IMR-90 (cell line): ENCODE measurements around the gene TMEM213. TPM values are rescaled to one million over a fixed set of nuclear protein-coding genes. Genes with fewer than 3 reads are reported as not detected.

Source experiments
- ATAC-seq: fragments of 200-7000 bp; cut with Tn5 transposase; 2 replicates; pipeline ENCODE4 v1.9.1; 2020; ENCODE audit warnings: low read depth, mild to moderate bottlenecking, moderate library complexity
- BruUV-seq: library from RNA; stranded (reverse); fragments of 400-500 nt; replicated peaks from 2 replicates; lab custom pipeline; 2021; lab: Mats Ljungman, UMichigan
- CTCF ChIA-PET: fragments of 300-600 bp; formaldehyde crosslinking; extraction: SDS; loops from one replicate; lab custom pipeline; 2021; ENCODE audit warnings: antibody characterized with exemption; lab: Yijun Ruan, JAX
- POLR2A ChIA-PET: fragments of 300-600 bp; sonication (Branson Sonifier 250); formaldehyde crosslinking; loops from one replicate; lab custom pipeline; 2022; ENCODE audit warnings: antibody characterized with exemption; ENCODE audit not compliant: unreplicated experiment; lab: Charles Lee
- DNase-seq: peaks from one replicate; pipeline ENCODE4 v3.0.0; 2013
- H2AFZ ChIP-seq: replicated peaks from 2 replicates; pipeline ENCODE3; 2013; ENCODE audit warnings: low read length, mild to moderate bottlenecking; ENCODE audit not compliant: poor library complexity
- H2AK5ac ChIP-seq: 2 replicates; pipeline ENCODE4 v1.6.1; 2013; ENCODE audit warnings: low read depth, low read length, inconsistent platforms
- H2AK9ac ChIP-seq: replicated peaks from 2 replicates; pipeline ENCODE3; 2013; ENCODE audit warnings: mild to moderate bottlenecking, low read depth, low read length, moderate library complexity; ENCODE audit not compliant: poor library complexity
- H2BK120ac ChIP-seq: 2 replicates; pipeline ENCODE4 v1.6.1; 2013; ENCODE audit warnings: low read depth, low read length, inconsistent platforms
- H2BK15ac ChIP-seq: 3 replicates; pipeline ENCODE4 v1.6.1; 2013; ENCODE audit warnings: low read depth, low read length, inconsistent platforms
- H2BK20ac ChIP-seq: 2 replicates; pipeline ENCODE4 v1.6.1; 2013; ENCODE audit warnings: low read depth, mild to moderate bottlenecking, inconsistent platforms, low read length, moderate library complexity
- H2BK5ac ChIP-seq: 2 replicates; pipeline ENCODE4 v1.6.1; 2013; ENCODE audit warnings: mild to moderate bottlenecking, low read depth, low read length, inconsistent platforms; ENCODE audit not compliant: poor library complexity, severe bottlenecking
- H3K14ac ChIP-seq: replicated peaks from 2 replicates; pipeline ENCODE4 v1.6.1; 2013; ENCODE audit warnings: low read depth, low read length, inconsistent platforms
- H3K18ac ChIP-seq: 2 replicates; pipeline ENCODE4 v1.6.1; 2013; ENCODE audit warnings: low read depth, low read length, control low read depth
- H3K23ac ChIP-seq: 2 replicates; pipeline ENCODE4 v1.6.1; 2013; ENCODE audit warnings: low read depth, low read length, inconsistent platforms
- H3K27ac ChIP-seq: 2 replicates; pipeline ENCODE4 v1.5.1; 2013; ENCODE audit warnings: mild to moderate bottlenecking, control low read depth, low read length; ENCODE audit not compliant: insufficient read depth
- H3K27me3 ChIP-seq: 2 replicates; pipeline ENCODE4 v1.6.1; 2013; ENCODE audit warnings: low read length; ENCODE audit not compliant: control insufficient read depth, insufficient read depth
- H3K36me3 ChIP-seq: 2 replicates; pipeline ENCODE4 v1.6.1; 2013; ENCODE audit warnings: low read length, mixed read lengths; ENCODE audit not compliant: control insufficient read depth, insufficient read depth
- H3K4ac ChIP-seq: 2 replicates; pipeline ENCODE4 v1.6.1; 2013; ENCODE audit warnings: low read depth, low read length, inconsistent platforms
- H3K4me1 ChIP-seq: 2 replicates; pipeline ENCODE4 v1.6.1; 2013; ENCODE audit warnings: low read length, mixed read lengths; ENCODE audit not compliant: control insufficient read depth, insufficient read depth
- H3K4me2 ChIP-seq: 2 replicates; pipeline ENCODE4 v1.6.1; 2013; ENCODE audit warnings: low read depth, mild to moderate bottlenecking, control low read depth, low read length, moderate library complexity
- H3K4me3 ChIP-seq: 2 replicates; pipeline ENCODE4 v1.5.1; 2013; ENCODE audit warnings: low read depth, mild to moderate bottlenecking, control low read depth, low read length, moderate library complexity; ENCODE audit not compliant: insufficient read depth
- H3K56ac ChIP-seq: 2 replicates; pipeline ENCODE4 v1.6.1; 2013; ENCODE audit warnings: low read length, inconsistent platforms; ENCODE audit not compliant: insufficient read depth; ENCODE audit errors: extremely low read depth
- H3K79me1 ChIP-seq, 2 experiments: 2 replicates each; pipeline ENCODE4 v1.6.1; 2013; ENCODE audit warnings: low read length in 2 of 2, inconsistent platforms in 1 of 2, low read depth in 1 of 2
- H3K9ac ChIP-seq: 2 replicates; pipeline ENCODE4 v1.6.1; 2013; ENCODE audit warnings: low read depth, low read length, control low read depth
- H3K9me1 ChIP-seq: 2 replicates; pipeline ENCODE4 v1.6.1; 2013; ENCODE audit warnings: low read length, inconsistent platforms; ENCODE audit not compliant: insufficient read depth
- H3K9me3 ChIP-seq: 2 replicates; pipeline ENCODE4 v1.6.1; 2013; ENCODE audit warnings: low read length; ENCODE audit not compliant: control insufficient read depth, insufficient read depth
- H4K20me1 ChIP-seq: 2 replicates; pipeline ENCODE4 v1.6.1; 2013; ENCODE audit warnings: low read length, inconsistent platforms; ENCODE audit not compliant: insufficient read depth
- H4K5ac ChIP-seq: 2 replicates; pipeline ENCODE4 v1.6.1; 2013; ENCODE audit warnings: mild to moderate bottlenecking, low read depth, low read length, control low read depth
- H4K8ac ChIP-seq, 2 experiments: 2 replicates each; pipeline ENCODE4 v1.6.1; 2013; ENCODE audit warnings: low read depth in 2 of 2, low read length in 2 of 2, control low read depth in 1 of 2, inconsistent platforms in 1 of 2
- H4K91ac ChIP-seq: 2 replicates; pipeline ENCODE4 v1.6.1; 2013; ENCODE audit warnings: low read depth, low read length, inconsistent platforms; ENCODE audit not compliant: insufficient read depth
- BHLHE40 ChIP-seq: fragments of 150-350 bp; IDR thresholded peaks from 2 replicates; pipeline ENCODE4 v1.6.1; 2016; ENCODE audit warnings: mild to moderate bottlenecking, low read depth, low read length
- CHD1 ChIP-seq: IDR thresholded peaks from 2 replicates; pipeline ENCODE4 v1.6.1; 2012; ENCODE audit warnings: low read depth, low read length, improper control_type of control experiment
- MAFK ChIP-seq: IDR thresholded peaks from 2 replicates; pipeline ENCODE4 v1.6.1; 2012; ENCODE audit warnings: low read depth, low read length, improper control_type of control experiment
- POLR2A ChIP-seq: IDR thresholded peaks from 2 replicates; pipeline ENCODE4 v1.6.1; 2012; ENCODE audit warnings: mild to moderate bottlenecking, low read depth, low read length
- RFX5 ChIP-seq: IDR thresholded peaks from 2 replicates; pipeline ENCODE4 v1.8.0; 2012; ENCODE audit warnings: low read depth, mild to moderate bottlenecking, low read length, moderate library complexity
- USF2 ChIP-seq: fragments of 150-350 bp; IDR thresholded peaks from 2 replicates; pipeline ENCODE4 v1.6.1; 2017; ENCODE audit warnings: mild to moderate bottlenecking, antibody characterized with exemption, low read length, low read depth
- WGBS, 2 experiments: methylation state at CpG; one replicate each; pipeline versions ENCODE4 v1.1.5 to v1.1.7; 2013; ENCODE audit warnings: missing lambda C conversion rate in 2 of 2; ENCODE audit not compliant: insufficient read length in 1 of 2; ENCODE audit errors: extremely low coverage in 2 of 2; 5-methylcytosine and 5-hydroxymethylcytosine counted together
- dilution Hi-C: fragments of 300-500 bp; cut with HindIII; formaldehyde crosslinking; loops from one replicate; pipeline ENCODE4 v1.14.3; 2018; ENCODE audit warnings: low sequenced_read_pairs; ENCODE audit not compliant: unreplicated experiment
- in situ Hi-C: fragments of 300-500 bp; cut with MboI; formaldehyde crosslinking; loops from 3 replicates; pipeline ENCODE4 v1.14.3; 2019; ENCODE audit warnings: low sequenced_read_pairs, inconsistent platforms, mixed read lengths
- intact Hi-C: fragments of 100-400 bp; cut with micrococcal nuclease; formaldehyde crosslinking; loops from 2 replicates; pipeline ENCODE4 v1.10.0; 2022
- polyA plus RNA-seq, 3 experiments: library from polyadenylated mRNA; depleted of rRNA; stranded (reverse); fragments of >200 nt; gene quantifications; 2 replicates each; pipeline ENCODE4 v1.2.3, GENCODE V29; 2012; ENCODE audit warnings: low replicate concordance in 1 of 3
- total RNA-seq: library from RNA; depleted of rRNA; stranded (reverse); fragments of >200 nt; gene quantifications from 2 replicates; pipeline ENCODE4 v1.2.3, GENCODE V29; 2012

The TMEM213 gene
- total and polyA plus RNA-seq, 2 of the 4 experiments (the other 2 are of a cell fraction) = not detected

DNA sequence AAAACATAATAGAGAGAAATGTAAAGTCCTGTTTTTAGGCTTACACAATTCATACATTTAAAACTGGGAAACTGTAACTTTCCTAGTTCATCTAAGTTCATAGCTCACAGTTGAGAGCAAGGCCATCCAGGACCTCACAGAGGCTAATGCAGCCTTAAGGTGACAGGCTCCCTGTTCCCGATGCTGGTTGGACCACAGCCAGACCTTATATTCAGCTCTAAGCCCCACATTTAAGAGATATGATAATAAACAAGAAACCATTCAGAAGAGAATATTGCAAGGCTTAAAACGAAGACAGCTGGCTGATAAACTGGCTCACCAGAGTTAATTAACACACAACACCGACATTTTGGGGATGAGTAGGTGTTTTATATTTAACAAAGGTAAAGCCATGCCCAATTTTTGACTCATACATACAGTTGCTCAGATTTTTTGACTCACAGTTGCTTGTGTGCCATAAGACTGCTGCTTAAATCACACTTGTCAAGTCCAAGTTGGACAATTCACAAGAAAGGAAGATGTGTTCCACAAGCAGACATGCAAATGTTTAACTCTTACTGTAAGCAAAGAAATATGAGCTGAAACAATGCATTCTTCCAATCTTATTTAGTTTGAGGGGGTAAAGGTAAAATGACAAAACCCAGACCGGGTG lies 41.1 kb upstream of the TMEM213 start:
- Histone ChIP-seq H3K9me3 (no peaks in the 10 kb centered on the region), H3K4ac (no peak overlapping the region), H3K9ac (no peak overlapping the region), H3K4me1 (no peaks in the 10 kb centered on the region), H3K79me1 (no peaks in the 10 kb centered on the region), H3K27me3 (peaks cover 2% of the 10 kb centered on the region; the same call in 1 of the 2 replicates), H3K56ac (no peak overlapping the region), H2AK5ac (no peak overlapping the region), H3K9me1 (no peaks in the 10 kb centered on the region), H2AK9ac (no peak overlapping the region), H2BK20ac (no peak overlapping the region), H3K23ac (no peak overlapping the region), H2BK120ac (no peak overlapping the region), H2BK5ac (no peak overlapping the region), H3K4me2 (no peak overlapping the region), H4K8ac (no peak overlapping the region), H3K27ac (no peak overlapping the region), H2AFZ (no peak overlapping the region), H4K91ac (no peak overlapping the region), H3K4me3 (no peak overlapping the region), H3K18ac (no peak overlapping the region), H4K5ac (no peak overlapping the region), H3K14ac (no peak overlapping the region), H2BK15ac (no peak overlapping the region), H4K20me1 (no peaks in the 10 kb centered on the region), H3K36me3 (no peaks in the 10 kb centered on the region)
- in situ Hi-C loops = no loop called here
- ATAC-seq (no peak), DNase-seq (no peak)
- dilution Hi-C loops = no loop called here
- no TSS peak for BruUV-seq
- TF ChIP-seq BHLHE40 (no peak), POLR2A (no peak), MAFK (no peak), CHD1 (no peak), RFX5 (no peak), USF2 (no peak)
- no CpG with 5 or more reads among the region's 4 CpGs for WGBS, 2 experiments
- POLR2A ChIA-PET = no interaction called here
- intact Hi-C loops = no loop called here
- CTCF ChIA-PET = interaction anchor here (1.4 kb wide), 1 partner anchor 18 kb away, joined by 6 read pairs; no protein-coding TSS in a partner anchor
